Fibroblast of lung (primary cell): ENCODE results near the gene ASTN2. TPM values are rescaled to one million over a fixed set of nuclear protein-coding genes. Genes with fewer than 3 reads are reported as not detected.

Source experiments
- DNase-seq, 2 donors: peaks; one replicate each; pipeline versions ENCODE4 v3.0.0 to v3.0.0-alpha.2; 2010; ENCODE audit warnings: low read depth in 2 of 2
- H2AFZ ChIP-seq: 2 replicates; pipeline ENCODE4 v1.5.1; 2012; ENCODE audit warnings: low read length, control low read depth, inconsistent platforms
- H3K27ac ChIP-seq: 2 replicates; pipeline ENCODE4 v1.5.1; 2011; ENCODE audit warnings: low read length, control low read depth; ENCODE audit not compliant: insufficient read depth
- H3K27me3 ChIP-seq: 2 replicates; pipeline ENCODE4 v1.5.1; 2011; ENCODE audit warnings: mild to moderate bottlenecking, low read length; ENCODE audit not compliant: control insufficient read depth, insufficient read depth
- H3K36me3 ChIP-seq: 2 replicates; pipeline ENCODE4 v1.5.1; 2011; ENCODE audit warnings: low read length; ENCODE audit not compliant: control insufficient read depth, insufficient read depth
- H3K4me1 ChIP-seq: 2 replicates; pipeline ENCODE4 v1.5.1; 2011; ENCODE audit warnings: low read length; ENCODE audit not compliant: control insufficient read depth, insufficient read depth; ENCODE audit errors: extremely low read depth
- H3K4me2 ChIP-seq: 2 replicates; pipeline ENCODE4 v1.5.1; 2011; ENCODE audit warnings: low read length, control low read depth; ENCODE audit not compliant: insufficient read depth; ENCODE audit errors: extremely low read depth
- H3K4me3 ChIP-seq, 4 experiments: fragments of 200-600 bp in 1 of 4; sonication (generic) in 1 of 4; replicated peaks in 1 of 4; 2 replicates each; pipeline ENCODE4 v1.5.1; 2011 to 2016; ENCODE audit warnings: low read length in 4 of 4, low read depth in 3 of 4, mild to moderate bottlenecking in 3 of 4, control low read depth in 2 of 4, inconsistent platforms in 1 of 4, mixed read lengths in 1 of 4; ENCODE audit not compliant: insufficient read depth in 1 of 4; ENCODE audit errors: control extremely low read depth in 1 of 4
- H3K79me2 ChIP-seq: 2 replicates; pipeline ENCODE4 v1.5.1; 2012; ENCODE audit warnings: mild to moderate bottlenecking, low read length, inconsistent platforms; ENCODE audit not compliant: control insufficient read depth, insufficient read depth
- H3K9ac ChIP-seq: 2 replicates; pipeline ENCODE4 v1.5.1; 2011; ENCODE audit warnings: mild to moderate bottlenecking, low read length, control low read depth; ENCODE audit not compliant: insufficient read depth
- H3K9me3 ChIP-seq: 2 replicates; pipeline ENCODE4 v1.5.1; 2012; ENCODE audit warnings: low read depth, low read length; ENCODE audit not compliant: control insufficient read depth, insufficient read depth
- H4K20me1 ChIP-seq: 2 replicates; pipeline ENCODE4 v1.5.1; 2011; ENCODE audit warnings: low read length; ENCODE audit not compliant: control insufficient read depth, insufficient read depth; ENCODE audit errors: extremely low read depth
- EZH2 ChIP-seq: IDR thresholded peaks from 2 replicates; pipeline ENCODE4 v1.5.1; 2012; ENCODE audit warnings: low read length, control low read depth, mild to moderate bottlenecking; ENCODE audit errors: missing control alignments
- polyA plus RNA-seq, 2 donors: library from polyadenylated mRNA; depleted of rRNA in 1 of 2; stranded (reverse) in 1 of 2; unstranded in 1 of 2; fragments of >200 nt; gene quantifications; 2 replicates each; pipeline ENCODE4 v1.2.1, GENCODE V29; 2011 to 2012; ENCODE audit warnings: missing spikeins in 1 of 2
- total RNA-seq: library from RNA; depleted of rRNA; stranded (reverse); fragments of >200 nt; gene quantifications from 2 replicates; pipeline ENCODE4 v1.2.1, GENCODE V29; 2014
- TF ChIP-seq, protein P1 (sequence below), 2 donors: IDR thresholded peaks in 1 of 2; conservative IDR thresholded peaks in 1 of 2; 1 replicate in 1 of 2; 2 replicates in 1 of 2; pipeline ENCODE4 v1.5.1; 2011 to 2012; ENCODE audit warnings: low read length in 2 of 2, control low read depth in 1 of 2, inconsistent platforms in 1 of 2, low read depth in 1 of 2, mild to moderate bottlenecking in 1 of 2

ASTN2 gene
- total and polyA plus RNA-seq, 2 donors (not counting 1 experiment from before 2014, with no cell fraction given), result 2.2 to 19.2 TPM

DNA sequence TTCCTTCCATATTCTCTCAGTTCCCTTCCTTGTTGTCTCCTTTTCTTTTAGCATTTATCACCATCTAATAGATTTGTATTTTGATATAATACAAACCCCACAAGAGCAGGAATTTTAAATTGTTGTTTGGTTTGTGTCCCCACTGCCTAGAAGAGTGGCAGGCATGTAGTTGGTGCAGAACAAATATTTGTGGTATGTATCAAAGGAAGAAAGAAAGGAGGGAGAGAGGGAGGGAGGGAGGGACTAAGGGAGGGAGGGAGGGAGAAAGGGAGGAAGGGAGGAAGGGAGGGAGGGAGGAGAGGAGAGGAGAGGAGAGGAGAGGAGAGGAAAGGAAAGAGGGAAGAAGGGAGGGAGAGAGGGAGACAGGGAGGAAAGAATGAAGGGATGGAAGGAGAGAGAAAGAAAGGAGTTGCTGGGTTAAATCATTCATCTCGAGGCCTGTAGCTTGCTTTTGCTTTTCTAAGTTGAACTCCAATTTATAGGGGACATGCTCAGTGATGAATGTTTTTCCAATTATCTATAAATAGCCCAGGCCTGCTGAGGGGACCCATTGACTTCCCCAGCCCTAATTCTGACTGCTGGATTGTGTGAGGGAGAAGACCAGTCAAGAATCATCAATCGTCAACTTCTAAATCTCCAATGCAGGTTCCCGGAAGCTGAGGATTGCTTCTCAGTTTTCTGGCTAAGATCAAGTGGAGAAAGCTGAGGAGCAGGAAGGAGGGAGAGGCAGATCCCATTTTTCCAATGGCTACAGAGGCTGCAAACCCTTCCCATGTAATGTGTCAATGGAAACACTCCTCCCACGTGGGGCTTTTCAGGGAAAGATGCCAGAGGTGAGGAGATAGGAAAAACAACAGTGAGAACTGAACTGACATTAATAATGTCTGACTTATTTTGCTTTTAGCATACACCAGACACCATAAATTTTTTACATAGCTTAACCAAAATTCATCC, 320.7 kb downstream of the ASTN2 start:
- H3K36me3 ChIP-seq, result no peaks in the 10 kb centered on the region

DNA sequence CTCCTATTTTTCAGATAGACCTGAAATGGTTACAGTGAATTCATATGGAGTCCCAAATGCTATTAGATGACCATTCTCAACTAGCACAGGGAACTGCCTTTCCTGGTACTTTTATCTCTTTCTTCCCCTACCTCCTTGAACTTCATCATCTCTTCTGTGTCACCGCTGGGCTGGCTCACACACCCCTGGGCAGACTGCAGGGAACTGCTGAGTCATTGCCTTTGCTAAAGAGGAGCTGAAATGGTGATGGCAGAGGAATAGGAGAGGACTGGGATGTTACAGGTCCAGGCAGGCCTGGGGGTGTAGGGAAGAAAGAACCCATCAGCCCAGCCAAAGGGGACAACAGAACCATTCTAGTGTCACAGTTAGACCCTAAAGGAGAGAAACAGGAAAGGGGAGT, 322.3 kb downstream of the ASTN2 start:
- TF ChIP-seq, protein P1, sequence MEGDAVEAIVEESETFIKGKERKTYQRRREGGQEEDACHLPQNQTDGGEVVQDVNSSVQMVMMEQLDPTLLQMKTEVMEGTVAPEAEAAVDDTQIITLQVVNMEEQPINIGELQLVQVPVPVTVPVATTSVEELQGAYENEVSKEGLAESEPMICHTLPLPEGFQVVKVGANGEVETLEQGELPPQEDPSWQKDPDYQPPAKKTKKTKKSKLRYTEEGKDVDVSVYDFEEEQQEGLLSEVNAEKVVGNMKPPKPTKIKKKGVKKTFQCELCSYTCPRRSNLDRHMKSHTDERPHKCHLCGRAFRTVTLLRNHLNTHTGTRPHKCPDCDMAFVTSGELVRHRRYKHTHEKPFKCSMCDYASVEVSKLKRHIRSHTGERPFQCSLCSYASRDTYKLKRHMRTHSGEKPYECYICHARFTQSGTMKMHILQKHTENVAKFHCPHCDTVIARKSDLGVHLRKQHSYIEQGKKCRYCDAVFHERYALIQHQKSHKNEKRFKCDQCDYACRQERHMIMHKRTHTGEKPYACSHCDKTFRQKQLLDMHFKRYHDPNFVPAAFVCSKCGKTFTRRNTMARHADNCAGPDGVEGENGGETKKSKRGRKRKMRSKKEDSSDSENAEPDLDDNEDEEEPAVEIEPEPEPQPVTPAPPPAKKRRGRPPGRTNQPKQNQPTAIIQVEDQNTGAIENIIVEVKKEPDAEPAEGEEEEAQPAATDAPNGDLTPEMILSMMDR (conservative IDR thresholded peaks at IDR 0.05 in 1 of 2, IDR thresholded peaks at IDR 0.05 in 1 of 2; ENCODE audit: low read depth in 1 of 2, low read length in 2 of 2), result no peak
- no peak for TF ChIP-seq EZH2
- H3K9ac ChIP-seq, result no peak overlapping the region
- no peak overlapping the region for H3K27ac ChIP-seq
- no peaks in the 10 kb centered on the region for H3K4me1 ChIP-seq
- no peak overlapping the region for H2AFZ ChIP-seq
- no peaks in the 10 kb centered on the region for H4K20me1 ChIP-seq
- no peak overlapping the region for H3K4me3 ChIP-seq
- H3K4me2 ChIP-seq, result no peak overlapping the region
- no peaks in the 10 kb centered on the region for H3K9me3 ChIP-seq
- peak in 1 of 2 donors; percentile 42 for DNase-seq
- H3K27me3 ChIP-seq, result no peaks in the 10 kb centered on the region
- H3K79me2 ChIP-seq, result no peaks in the 10 kb centered on the region
- no peaks in the 10 kb centered on the region for H3K36me3 ChIP-seq

More for the DNA sequence above, 320.7 kb downstream of the ASTN2 start:
- H3K27ac ChIP-seq, result no peak overlapping the region
- H3K4me2 ChIP-seq, result no peak overlapping the region
- H3K4me1 ChIP-seq, result no peaks in the 10 kb centered on the region
- no peaks in the 10 kb centered on the region for H3K79me2 ChIP-seq
- no peaks in the 10 kb centered on the region for H3K9me3 ChIP-seq
- no peaks in the 10 kb centered on the region for H4K20me1 ChIP-seq
- no peak overlapping the region for H3K9ac ChIP-seq
- TF ChIP-seq, protein P1 (conservative IDR thresholded peaks at IDR 0.05 in 1 of 2, IDR thresholded peaks at IDR 0.05 in 1 of 2; ENCODE audit: low read depth in 1 of 2, low read length in 2 of 2), result no peak
- TF ChIP-seq EZH2, result no peak
- no peak overlapping the region for H3K4me3 ChIP-seq
- H3K27me3 ChIP-seq, result no peaks in the 10 kb centered on the region
- no peak overlapping the region for H2AFZ ChIP-seq
- peak in 1 of 2 donors; percentile 68 for DNase-seq

DNA sequence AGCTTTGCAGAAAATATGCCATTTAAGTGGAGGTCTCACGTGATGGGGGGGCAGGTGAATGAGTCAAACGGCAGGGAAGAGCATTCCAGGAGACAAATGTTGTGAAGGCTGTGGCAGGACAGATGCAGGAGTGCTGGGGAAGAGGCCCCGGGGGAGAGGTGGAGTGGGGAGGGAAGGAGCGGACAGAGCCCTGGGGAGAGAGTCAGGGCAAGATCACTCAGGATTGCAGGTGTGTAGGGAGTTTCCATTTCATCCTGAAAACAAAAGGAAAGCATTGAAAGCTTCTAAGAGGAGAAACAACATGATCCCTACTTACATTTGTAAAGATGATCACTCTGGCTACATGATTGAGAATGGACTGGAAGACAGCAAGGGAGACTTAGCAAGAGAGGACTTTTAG, 323.3 kb downstream of the ASTN2 start:
- H3K4me3 ChIP-seq, result no peak overlapping the region
- H3K4me1 ChIP-seq, result no peaks in the 10 kb centered on the region
- H3K4me2 ChIP-seq, result no peak overlapping the region
- no peaks in the 10 kb centered on the region for H3K9me3 ChIP-seq
- H4K20me1 ChIP-seq, result no peaks in the 10 kb centered on the region
- no peak overlapping the region for H3K9ac ChIP-seq
- no peak overlapping the region for H3K27ac ChIP-seq
- TF ChIP-seq, protein P1 (conservative IDR thresholded peaks at IDR 0.05 in 1 of 2, IDR thresholded peaks at IDR 0.05 in 1 of 2; ENCODE audit: low read depth in 1 of 2, low read length in 2 of 2), result no peak
- no peak for TF ChIP-seq EZH2
- no peaks in the 10 kb centered on the region for H3K36me3 ChIP-seq
- H3K79me2 ChIP-seq, result no peaks in the 10 kb centered on the region
- H2AFZ ChIP-seq, result no peak overlapping the region
- no peak for DNase-seq
- no peaks in the 10 kb centered on the region for H3K27me3 ChIP-seq
